Measurements from ENCODE around the gene RND2.

DNA sequence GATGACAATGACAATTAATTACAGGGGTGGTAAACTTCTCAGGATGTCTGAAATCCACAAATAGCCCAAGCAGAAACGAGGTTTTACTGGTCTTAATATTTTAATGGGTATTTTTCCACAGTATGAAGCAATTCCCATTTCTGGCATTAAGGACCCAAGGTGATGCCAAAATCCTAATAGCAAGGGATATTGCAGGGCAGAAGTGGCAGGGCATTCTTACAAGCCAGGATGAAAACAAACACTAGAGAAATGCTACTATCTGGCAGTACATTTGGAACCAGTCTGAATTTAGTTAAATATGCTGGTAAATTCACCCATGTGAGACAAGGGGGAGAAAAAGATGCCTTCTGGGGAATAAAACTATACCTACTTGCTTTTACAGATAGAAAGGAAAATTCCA lies 45.2 kb downstream of the RND2 start:
- TF ChIP-seq, protein P1, sequence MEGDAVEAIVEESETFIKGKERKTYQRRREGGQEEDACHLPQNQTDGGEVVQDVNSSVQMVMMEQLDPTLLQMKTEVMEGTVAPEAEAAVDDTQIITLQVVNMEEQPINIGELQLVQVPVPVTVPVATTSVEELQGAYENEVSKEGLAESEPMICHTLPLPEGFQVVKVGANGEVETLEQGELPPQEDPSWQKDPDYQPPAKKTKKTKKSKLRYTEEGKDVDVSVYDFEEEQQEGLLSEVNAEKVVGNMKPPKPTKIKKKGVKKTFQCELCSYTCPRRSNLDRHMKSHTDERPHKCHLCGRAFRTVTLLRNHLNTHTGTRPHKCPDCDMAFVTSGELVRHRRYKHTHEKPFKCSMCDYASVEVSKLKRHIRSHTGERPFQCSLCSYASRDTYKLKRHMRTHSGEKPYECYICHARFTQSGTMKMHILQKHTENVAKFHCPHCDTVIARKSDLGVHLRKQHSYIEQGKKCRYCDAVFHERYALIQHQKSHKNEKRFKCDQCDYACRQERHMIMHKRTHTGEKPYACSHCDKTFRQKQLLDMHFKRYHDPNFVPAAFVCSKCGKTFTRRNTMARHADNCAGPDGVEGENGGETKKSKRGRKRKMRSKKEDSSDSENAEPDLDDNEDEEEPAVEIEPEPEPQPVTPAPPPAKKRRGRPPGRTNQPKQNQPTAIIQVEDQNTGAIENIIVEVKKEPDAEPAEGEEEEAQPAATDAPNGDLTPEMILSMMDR (IDR thresholded peaks at IDR 0.05; ENCODE audit: low read depth, low read length) = no peak
- TF ChIP-seq EZH2phosphoT487 (IDR thresholded peaks at IDR 0.05; ENCODE audit: low read depth) = no peak
